Caco-2 (cell line): ENCODE results near the gene ZNRD2. TPM values are rescaled to one million over a fixed set of nuclear protein-coding genes. Genes with fewer than 3 reads are reported as not detected.

Source experiments
- BruUV-seq: library from RNA; stranded (reverse); fragments of 400-500 nt; replicated peaks from 2 replicates; lab custom pipeline; 2021; lab: Mats Ljungman, UMichigan
- CTCF ChIA-PET: fragments of 300-600 bp; sonication (Branson Sonifier 250); formaldehyde crosslinking; loops from one replicate; lab custom pipeline; 2022; ENCODE audit warnings: antibody characterized with exemption; lab: Charles Lee
- POLR2A ChIA-PET: fragments of 300-600 bp; sonication (Branson Sonifier 250); formaldehyde crosslinking; loops from one replicate; lab custom pipeline; 2022; ENCODE audit warnings: antibody characterized with exemption; lab: Charles Lee
- DNase-seq, 2 experiments: peaks; one replicate each; pipeline versions ENCODE4 v3.0.0 to v3.0.0-alpha.2; 2020 to 2022
- H3K27me3 ChIP-seq: replicated peaks from 2 replicates; pipeline ENCODE4 v1.6.0; 2011; ENCODE audit warnings: low read length; ENCODE audit not compliant: control insufficient read depth, insufficient read depth
- H3K36me3 ChIP-seq: 2 replicates; pipeline ENCODE4 v1.5.1; 2011; ENCODE audit warnings: low read length; ENCODE audit not compliant: control insufficient read depth, insufficient read depth
- H3K4me1 ChIP-seq: fragments of 250-450 bp; sonication (Bioruptor Pico); 2 replicates; pipeline ENCODE4 v1.5.1; 2020; ENCODE audit warnings: mild to moderate bottlenecking
- H3K4me3 ChIP-seq: 2 replicates; pipeline ENCODE4 v1.5.1; 2011; ENCODE audit warnings: low read depth, mild to moderate bottlenecking, control low read depth, low read length
- H3K9me3 ChIP-seq: fragments of 250-450 bp; sonication (Bioruptor Pico); 2 replicates; pipeline ENCODE4 v1.5.1; 2020; ENCODE audit warnings: mild to moderate bottlenecking, moderate library complexity
- H3K27ac Mint-ChIP-seq: one replicate; pipeline ENCODE4 v1.8.0; 2022; ENCODE audit warnings: mixed read lengths; ENCODE audit not compliant: unreplicated experiment
- H3K27me3 Mint-ChIP-seq: one replicate; pipeline ENCODE4 v1.8.0; 2022; ENCODE audit warnings: mixed read lengths; ENCODE audit not compliant: insufficient read depth, unreplicated experiment
- H3K36me3 Mint-ChIP-seq: one replicate; pipeline ENCODE4 v1.8.0; 2022; ENCODE audit warnings: mild to moderate bottlenecking, mixed read lengths; ENCODE audit not compliant: insufficient read depth, unreplicated experiment
- H3K4me1 Mint-ChIP-seq: one replicate; pipeline ENCODE4 v1.8.0; 2022; ENCODE audit warnings: low read depth, mixed read lengths; ENCODE audit not compliant: unreplicated experiment
- H3K4me3 Mint-ChIP-seq: one replicate; pipeline ENCODE4 v1.8.0; 2022; ENCODE audit warnings: mild to moderate bottlenecking, moderate library complexity, mixed read lengths; ENCODE audit not compliant: unreplicated experiment
- H3K9me3 Mint-ChIP-seq: one replicate; pipeline ENCODE4 v1.8.0; 2022; ENCODE audit warnings: mixed read lengths; ENCODE audit not compliant: unreplicated experiment
- intact Hi-C: fragments of 100-400 bp; cut with micrococcal nuclease; formaldehyde crosslinking; loops from one replicate; pipeline ENCODE4 v1.10.0; 2022; ENCODE audit not compliant: unreplicated experiment
- total RNA-seq: library from RNA; stranded (reverse); gene quantifications from 2 replicates; pipeline ENCODE4 v1.2.3, GENCODE V29; 2022
- TF ChIP-seq, protein P1 (sequence below), 2 experiments: fragments of 200-600 bp in 1 of 2; IDR thresholded peaks; 1 replicate in 1 of 2; 2 replicates in 1 of 2; pipeline versions ENCODE4 v1.5.1 to v1.8.0; 2011 to 2022; ENCODE audit warnings: antibody characterized with exemption in 1 of 2, control low read depth in 1 of 2, inconsistent platforms in 1 of 2, low read depth in 1 of 2, low read length in 1 of 2, mild to moderate bottlenecking in 1 of 2, moderate library complexity in 1 of 2; ENCODE audit not compliant: insufficient read depth in 1 of 2, severe bottlenecking in 1 of 2, unreplicated experiment in 1 of 2

Gene ZNRD2
- total RNA-seq, 1 experiment from 2014 or later = 53.9 TPM

DNA sequence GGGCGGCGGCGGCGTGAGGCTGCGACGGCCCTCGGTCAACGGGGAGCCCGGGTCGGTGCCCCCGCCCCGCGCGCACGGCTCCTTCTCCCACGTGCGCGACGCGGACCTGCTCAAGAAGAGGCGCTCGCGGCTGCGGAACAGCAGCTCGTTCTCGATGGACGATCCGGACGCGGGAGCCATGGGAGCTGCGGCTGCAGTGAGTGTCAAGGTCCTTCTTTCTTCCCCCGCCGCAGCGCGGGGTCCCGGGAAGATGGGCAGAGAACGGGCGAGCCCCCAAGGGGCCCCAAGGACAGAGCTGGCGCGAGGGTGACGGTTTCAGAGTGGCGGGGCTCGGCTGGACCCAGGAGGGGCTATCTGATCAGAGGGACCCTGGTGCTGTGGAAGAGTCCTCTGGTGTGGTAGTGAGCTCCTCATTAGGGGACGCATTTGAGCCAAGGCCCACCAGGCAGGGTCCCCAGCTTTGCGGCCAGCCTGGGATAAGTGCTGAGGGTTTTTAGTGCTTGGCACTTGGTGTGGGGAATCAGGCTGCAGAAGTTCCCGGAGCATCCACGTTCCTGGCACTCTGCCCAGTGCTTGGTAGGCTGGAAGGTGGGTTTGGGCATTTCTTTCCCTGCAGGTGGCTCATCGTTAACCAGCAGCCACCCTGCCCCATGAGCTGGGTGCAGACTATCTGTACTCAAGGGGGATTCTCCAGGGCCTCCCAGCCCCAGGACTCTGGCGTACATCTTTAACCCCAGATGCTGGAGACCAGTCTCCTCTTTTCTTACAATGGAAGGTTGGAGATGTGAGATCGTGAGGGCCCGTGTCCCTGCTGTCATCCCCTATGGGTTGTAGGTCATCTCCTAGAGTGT is 15.3 kb downstream of the ZNRD2 start:
- POLR2A ChIA-PET = no interaction called here
- H3K27me3 Mint-ChIP-seq = no peaks in the 10 kb centered on the region
- BruUV-seq = no TSS peak

DNA sequence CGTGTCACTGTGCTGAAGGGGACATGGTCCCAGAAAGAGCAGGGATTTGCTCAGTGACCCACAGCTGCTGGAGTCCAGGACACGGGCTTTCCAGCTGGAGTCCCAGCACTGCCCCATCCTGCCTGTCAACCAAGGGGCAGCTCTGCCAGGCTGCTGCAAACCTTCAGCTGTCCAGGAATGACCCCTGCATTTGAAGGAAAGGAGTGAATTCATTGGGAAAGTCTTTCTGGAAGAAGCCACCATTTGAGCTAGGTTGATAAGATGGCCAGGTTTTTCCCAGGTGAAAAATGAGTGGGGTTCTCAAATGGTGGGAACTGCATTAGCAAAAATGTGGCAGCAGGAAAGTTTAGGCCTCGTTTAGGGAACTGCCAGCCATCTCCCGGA is 16.0 kb downstream of the ZNRD2 start:
- ChIA-PET POLR2A (no interaction called here), CTCF (no interaction called here)
- Histone ChIP-seq H3K9me3 (no peaks in the 10 kb centered on the region), H3K4me1 (no peaks in the 10 kb centered on the region), H3K36me3 (no peaks in the 10 kb centered on the region), H3K4me3 (no peak overlapping the region), H3K27me3 (no peaks in the 10 kb centered on the region)
- Mint-ChIP-seq H3K27ac (no peak overlapping the region), H3K4me1 (no peaks in the 10 kb centered on the region), H3K9me3 (no peaks in the 10 kb centered on the region), H3K27me3 (no peaks in the 10 kb centered on the region), H3K4me3 (no peak overlapping the region), H3K36me3 (peaks cover 4% of the 10 kb centered on the region)
- no peak for DNase-seq
- no TSS peak for BruUV-seq
- intact Hi-C loops = no loop called here
- TF ChIP-seq, protein P1, sequence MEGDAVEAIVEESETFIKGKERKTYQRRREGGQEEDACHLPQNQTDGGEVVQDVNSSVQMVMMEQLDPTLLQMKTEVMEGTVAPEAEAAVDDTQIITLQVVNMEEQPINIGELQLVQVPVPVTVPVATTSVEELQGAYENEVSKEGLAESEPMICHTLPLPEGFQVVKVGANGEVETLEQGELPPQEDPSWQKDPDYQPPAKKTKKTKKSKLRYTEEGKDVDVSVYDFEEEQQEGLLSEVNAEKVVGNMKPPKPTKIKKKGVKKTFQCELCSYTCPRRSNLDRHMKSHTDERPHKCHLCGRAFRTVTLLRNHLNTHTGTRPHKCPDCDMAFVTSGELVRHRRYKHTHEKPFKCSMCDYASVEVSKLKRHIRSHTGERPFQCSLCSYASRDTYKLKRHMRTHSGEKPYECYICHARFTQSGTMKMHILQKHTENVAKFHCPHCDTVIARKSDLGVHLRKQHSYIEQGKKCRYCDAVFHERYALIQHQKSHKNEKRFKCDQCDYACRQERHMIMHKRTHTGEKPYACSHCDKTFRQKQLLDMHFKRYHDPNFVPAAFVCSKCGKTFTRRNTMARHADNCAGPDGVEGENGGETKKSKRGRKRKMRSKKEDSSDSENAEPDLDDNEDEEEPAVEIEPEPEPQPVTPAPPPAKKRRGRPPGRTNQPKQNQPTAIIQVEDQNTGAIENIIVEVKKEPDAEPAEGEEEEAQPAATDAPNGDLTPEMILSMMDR (IDR thresholded peaks at IDR 0.05; ENCODE audit: insufficient read depth in 1 of 2, low read depth in 1 of 2, low read length in 1 of 2, severe bottlenecking in 1 of 2, unreplicated experiment in 1 of 2) = no peak

More for the DNA sequence above, 15.3 kb downstream of the ZNRD2 start:
- CTCF ChIA-PET = no interaction called here
- intact Hi-C loops = no loop called here
- peaks cover 3% of the 10 kb centered on the region for H3K36me3 Mint-ChIP-seq
- H3K9me3 Mint-ChIP-seq = no peaks in the 10 kb centered on the region
- TF ChIP-seq, protein P1 (IDR thresholded peaks at IDR 0.05; ENCODE audit: insufficient read depth in 1 of 2, low read depth in 1 of 2, low read length in 1 of 2, severe bottlenecking in 1 of 2, unreplicated experiment in 1 of 2) = no peak
- no peak for DNase-seq
- Histone ChIP-seq H3K4me3 (no peak overlapping the region), H3K27me3 (no peaks in the 10 kb centered on the region), H3K9me3 (no peaks in the 10 kb centered on the region), H3K4me1 (no peaks in the 10 kb centered on the region), H3K36me3 (no peaks in the 10 kb centered on the region)
- no peak overlapping the region for H3K27ac Mint-ChIP-seq
- peaks cover 4% of the 10 kb centered on the region for H3K4me1 Mint-ChIP-seq
- no peak overlapping the region for H3K4me3 Mint-ChIP-seq

DNA sequence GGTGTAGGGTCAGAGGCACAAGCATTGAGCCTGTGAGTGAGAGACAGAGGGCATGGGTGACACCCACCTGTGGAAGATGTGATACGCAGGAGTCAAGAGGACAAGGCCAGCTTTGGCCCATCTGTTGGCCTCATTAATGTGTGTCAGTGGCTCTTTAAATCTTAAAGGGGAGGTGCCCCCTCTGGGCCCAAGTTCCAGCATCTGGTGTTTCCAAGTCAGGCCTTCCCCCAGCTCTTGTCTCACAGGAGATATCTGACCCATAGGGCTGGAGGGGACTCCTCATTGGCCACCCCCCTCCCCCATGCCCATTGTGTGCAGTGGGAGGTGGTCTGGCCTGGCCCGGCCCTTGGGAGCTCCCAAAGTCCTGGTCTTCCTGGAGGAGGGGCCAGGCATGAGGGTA is 16.4 kb downstream of the ZNRD2 start:
- H3K9me3 ChIP-seq = no peaks in the 10 kb centered on the region
- no peak for DNase-seq
- Mint-ChIP-seq H3K4me1 (no peaks in the 10 kb centered on the region), H3K27ac (no peak overlapping the region), H3K36me3 (peaks cover 4% of the 10 kb centered on the region), H3K9me3 (no peaks in the 10 kb centered on the region), H3K27me3 (no peaks in the 10 kb centered on the region), H3K4me3 (no peak overlapping the region)
- H3K27me3 ChIP-seq = no peaks in the 10 kb centered on the region
- ChIA-PET POLR2A (interaction anchor here (0.5 kb wide), 1 partner anchor 271 kb away, joined by 4 read pairs; the partner anchor contains the start of gene CFL1), CTCF (no interaction called here)
- no TSS peak for BruUV-seq
- no peak overlapping the region for H3K4me3 ChIP-seq
- TF ChIP-seq, protein P1 (IDR thresholded peaks at IDR 0.05; ENCODE audit: insufficient read depth in 1 of 2, low read depth in 1 of 2, low read length in 1 of 2, severe bottlenecking in 1 of 2, unreplicated experiment in 1 of 2) = no peak
- H3K4me1 ChIP-seq = no peaks in the 10 kb centered on the region
- no peaks in the 10 kb centered on the region for H3K36me3 ChIP-seq
- intact Hi-C loops = no loop called here
